Astrocyte of the cerebellum (primary cell): ENCODE measurements around the gene CIITA.

Experiments
- DNase-seq: peaks from one replicate; pipeline ENCODE4 v3.0.0-alpha.2; 2011; ENCODE audit warnings: low read depth
- H3K4me3 ChIP-seq: 2 replicates; pipeline ENCODE4 v1.5.1; 2011; ENCODE audit warnings: mild to moderate bottlenecking, low read depth, low read length, moderate library complexity
- CTCF ChIP-seq: IDR thresholded peaks from 2 replicates; pipeline ENCODE4 v1.5.1; 2012; ENCODE audit warnings: low read length, low read depth, moderate library complexity, mild to moderate bottlenecking; ENCODE audit errors: missing control alignments
- in situ Hi-C: cut with HindIII; loops from 2 replicates; pipeline ENCODE4 v1.10.0; 2017; ENCODE audit warnings: low sequenced_read_pairs

Gene CIITA

DNA sequence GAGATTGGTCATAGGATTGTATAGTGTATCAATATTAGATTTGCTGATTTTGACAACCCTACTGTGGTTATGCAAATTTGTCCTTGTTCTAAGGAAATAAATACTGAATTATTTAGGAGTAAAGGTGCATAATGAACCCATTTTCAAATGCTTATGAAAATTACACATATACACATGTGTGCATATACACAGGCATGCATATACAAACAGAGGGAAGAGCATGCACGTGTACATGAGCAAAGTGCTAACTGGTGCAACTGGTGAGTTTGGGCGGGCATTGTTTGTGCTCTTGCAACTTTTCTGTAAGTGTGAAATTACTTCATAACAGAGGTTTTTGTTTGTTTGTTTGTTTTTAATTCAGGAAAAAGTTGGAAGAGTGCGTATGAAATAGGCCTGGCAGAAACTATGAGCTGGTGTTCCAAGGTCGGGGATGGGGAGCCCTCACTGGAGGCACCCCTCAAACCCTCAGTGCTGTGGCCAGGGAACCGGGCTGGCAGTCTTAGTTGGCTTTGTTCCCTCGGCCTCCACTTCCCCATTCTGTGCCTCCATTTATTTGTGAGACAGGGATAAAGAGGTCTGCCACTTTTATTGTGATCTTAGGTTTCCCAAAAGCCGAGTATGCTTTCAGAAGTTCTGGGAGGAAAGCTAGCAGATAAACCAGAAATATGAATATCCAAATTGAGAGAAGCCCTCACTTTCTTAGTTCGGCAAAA is 59.4 kb downstream of the CIITA start:
- H3K4me3 ChIP-seq = no peak overlapping the region
- in situ Hi-C loops = no loop called here
- no peak for DNase-seq
- TF ChIP-seq CTCF = no peak

DNA sequence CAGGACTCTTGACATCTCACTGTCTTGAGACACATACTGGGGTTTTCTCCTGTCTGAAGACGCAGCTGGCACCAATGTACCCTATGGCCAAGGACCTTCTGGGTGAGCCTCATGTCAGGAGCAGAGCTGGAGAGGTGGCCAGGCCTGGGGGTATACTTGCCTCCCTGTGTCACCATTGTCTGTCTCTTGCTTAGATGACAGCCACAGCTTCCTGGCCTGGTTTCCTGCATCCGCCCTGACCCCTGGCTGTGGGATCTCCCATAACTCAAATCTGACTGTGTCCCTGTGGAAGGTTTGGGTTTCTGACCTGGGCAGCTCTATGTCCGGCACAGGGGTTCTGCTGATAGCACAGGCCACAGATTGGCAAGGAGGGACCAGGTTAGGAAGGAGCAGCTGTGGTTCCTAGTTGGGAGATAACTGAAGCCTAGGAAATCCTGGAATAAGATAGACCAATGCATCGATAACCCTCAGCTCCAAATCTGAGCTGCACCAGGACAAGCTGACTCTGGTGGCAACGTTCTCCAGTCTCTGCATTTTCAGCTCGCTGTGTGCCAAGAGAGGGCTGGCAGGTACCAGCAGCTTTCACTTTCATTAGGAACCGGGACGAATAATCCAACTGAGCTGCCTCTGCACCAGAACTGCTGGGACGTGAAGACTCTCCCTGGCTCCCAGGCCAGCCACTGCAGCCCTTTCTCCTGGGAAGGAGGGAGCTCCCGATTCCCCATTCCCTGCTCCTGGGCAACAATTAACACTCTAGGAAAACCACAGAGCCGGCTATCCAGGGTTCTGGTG is 60.3 kb downstream of the CIITA start:
- DNase-seq = no peak
- H3K4me3 ChIP-seq = no peak overlapping the region
- no peak for TF ChIP-seq CTCF
- in situ Hi-C loops = no loop called here

DNA sequence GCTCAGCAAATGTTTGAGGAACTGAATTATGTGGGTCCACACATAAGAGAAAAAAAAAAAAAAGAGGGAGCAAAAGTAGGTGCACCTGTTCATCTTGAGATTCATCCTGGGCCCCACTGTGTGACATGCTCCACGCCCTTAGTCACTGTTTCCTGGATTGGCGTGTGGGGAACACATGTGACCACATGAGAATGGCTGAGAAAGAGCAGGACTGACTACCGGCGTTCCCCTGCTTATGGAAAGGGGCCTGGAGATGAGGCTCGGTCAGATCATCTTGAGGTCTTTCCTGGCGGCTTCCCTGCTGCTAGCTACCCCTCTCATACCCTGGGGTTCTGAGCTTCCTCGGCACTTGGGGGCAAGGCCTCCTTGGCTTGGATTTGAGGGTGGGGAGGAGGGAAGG is 61.3 kb downstream of the CIITA start:
- in situ Hi-C loops = no loop called here
- TF ChIP-seq CTCF = no peak
- no peak overlapping the region for H3K4me3 ChIP-seq
- no peak for DNase-seq

DNA sequence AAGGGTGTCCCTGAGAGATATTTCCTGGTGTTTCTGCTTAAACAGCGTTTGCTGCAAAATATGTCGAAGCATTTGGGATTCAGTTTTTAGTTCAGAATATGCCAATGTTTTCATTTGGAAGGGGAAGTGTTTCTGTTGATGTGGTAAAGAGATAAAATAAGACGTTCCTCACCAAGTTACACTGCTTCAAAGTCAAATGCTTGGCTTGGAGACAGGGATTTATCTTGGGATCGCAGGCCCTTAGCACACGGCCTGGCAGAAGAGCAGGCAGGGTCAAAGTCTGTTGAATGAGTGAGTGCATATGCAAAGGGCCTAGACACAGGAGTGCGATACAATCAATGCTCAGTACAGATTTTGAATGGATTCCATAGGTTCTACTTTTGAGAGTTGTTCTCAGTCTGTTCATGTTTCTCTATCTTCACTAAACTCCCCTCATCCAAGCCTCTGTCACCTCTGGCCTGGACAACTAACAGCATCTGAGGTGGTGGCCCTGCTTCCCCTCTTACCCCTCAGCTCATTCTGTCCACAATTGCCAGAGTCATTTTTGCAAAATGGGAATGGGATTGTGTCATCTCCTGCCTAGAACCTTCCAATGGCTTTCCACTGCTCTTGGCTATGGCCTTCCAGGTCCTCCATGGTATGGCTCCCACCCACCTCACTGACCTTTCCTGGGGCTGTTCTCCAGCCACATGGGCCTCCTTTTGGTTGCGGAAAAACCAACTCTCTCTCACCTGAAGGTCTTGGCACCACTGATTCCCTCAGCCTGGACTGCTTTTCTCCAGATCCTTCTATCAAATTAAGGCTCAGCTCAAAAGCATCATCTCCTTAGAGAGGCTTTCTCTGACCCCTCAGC is 62.0 kb downstream of the CIITA start:
- H3K4me3 ChIP-seq = no peak overlapping the region
- in situ Hi-C loops = no loop called here

GRCh38 chr16:10939649-10940234 is 62.7 kb downstream of the CIITA start:
- peak overlapping the region; percentile 56 for H3K4me3 ChIP-seq
- in situ Hi-C loops = no loop called here
- no peak for DNase-seq
- no peak for TF ChIP-seq CTCF

More for the DNA sequence above, 62.0 kb downstream of the CIITA start:
- DNase-seq = no peak
- TF ChIP-seq CTCF = no peak

- in situ Hi-C loops = no loop called here
- TF ChIP-seq CTCF = no peak
- DNase-seq = no peak
- peak overlapping the region; percentile 56 for H3K4me3 ChIP-seq
Measured at GRCh38 chr16:10940501-10941079, 63.6 kb downstream of the CIITA start.
